ENCODE measurements around the gene PFKM.

The PFKM gene

DNA sequence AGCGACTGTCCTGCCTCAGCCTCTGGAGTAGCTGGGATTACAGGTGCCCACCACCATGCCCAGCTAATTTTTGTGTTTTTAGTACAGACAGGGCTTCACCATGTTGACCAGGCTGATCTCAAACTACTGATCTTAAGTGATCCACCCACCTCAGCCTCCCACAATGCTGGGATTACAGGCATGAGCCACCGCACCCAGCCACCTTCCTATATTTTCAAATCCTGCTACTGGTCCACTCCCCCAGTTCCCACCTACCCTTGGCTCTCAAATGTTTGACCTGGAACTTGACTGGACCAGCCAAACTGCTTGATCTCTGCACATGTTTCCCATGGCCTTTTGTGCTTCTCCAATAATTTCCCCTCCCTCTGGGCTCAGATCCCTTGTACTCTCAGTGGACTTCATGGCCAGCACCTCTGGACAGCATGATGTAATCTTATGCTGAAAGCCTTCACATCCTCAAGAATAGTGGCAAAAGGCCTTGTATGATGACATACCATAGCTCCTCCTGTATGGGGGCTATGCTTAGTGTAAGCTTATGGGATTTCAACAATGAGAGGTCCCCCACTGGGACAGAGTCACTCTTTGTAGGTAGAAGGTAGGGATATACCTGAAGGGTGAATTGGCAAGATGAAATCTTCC lies 61.8 kb downstream of the PFKM start:
- DNase-seq (ENCODE audit: low read depth, low spot score), result no peak
- H3K4me3 ChIP-seq, result no peak overlapping the region
- no peaks in the 10 kb centered on the region for H3K36me3 ChIP-seq (ENCODE audit: insufficient read depth, low read length)
- H3K27ac ChIP-seq, result no peak overlapping the region
- no peak overlapping the region for H3K9ac ChIP-seq (ENCODE audit: insufficient read length)
- H3K9me3 ChIP-seq (ENCODE audit: low read depth, low read length), result no peaks in the 10 kb centered on the region
- no peak for TF ChIP-seq FOXP2 (optimal IDR thresholded peaks at IDR 0.05; ENCODE audit: control extremely low read depth, extremely low read length, insufficient read depth)
- no peak for TF ChIP-seq POLR2AphosphoS5 (IDR thresholded peaks at IDR 0.05; ENCODE audit: borderline replicate concordance, low read depth, low read length)
- TF ChIP-seq EZH2 (IDR thresholded peaks at IDR 0.05), result no peak

DNA sequence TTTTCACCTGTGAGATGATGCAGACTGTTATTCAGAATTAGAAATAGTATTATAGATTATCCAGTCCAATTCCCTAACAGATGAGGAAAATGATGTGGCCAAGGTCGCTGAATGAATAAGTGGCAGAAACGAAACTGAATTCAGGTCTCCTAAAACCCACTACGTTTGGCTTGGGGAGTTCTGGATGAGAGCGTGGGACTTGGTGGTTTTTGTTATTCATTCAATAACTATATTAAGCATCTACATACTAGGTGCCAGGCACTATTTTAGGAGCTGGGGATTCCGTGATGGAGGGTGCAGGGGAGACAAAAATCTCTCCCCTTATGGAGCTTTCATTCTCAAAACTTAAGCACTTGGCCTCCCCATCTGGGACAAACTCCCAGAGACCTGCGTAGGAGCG lies 63.5 kb downstream of the PFKM start:
- Histone ChIP-seq H3K9ac (ENCODE audit: insufficient read length) (no peak overlapping the region), H3K4me3 (peak overlapping the region; percentile 86)

GRCh38 chr12:48183091-48183875 lies 64.1 kb downstream of the PFKM start, which contains the start of gene CCDC184:
TSS of gene CCDC184 (plus strand) at chr12:48183644. CDS start at chr12:48184123, 479 bp downstream.
- H3K36me3 ChIP-seq (ENCODE audit: insufficient read depth, low read length), result no peaks in the 10 kb centered on the region
- DNase-seq (ENCODE audit: low read depth, low spot score), result no peak
- peak within 1 kb of the TSS; percentile 86 for H3K4me3 ChIP-seq
- H3K27ac ChIP-seq, result no peak within 1 kb of the TSS
- no peak within 1 kb of the TSS for H3K9ac ChIP-seq (ENCODE audit: insufficient read length)
- H3K9me3 ChIP-seq (ENCODE audit: low read depth, low read length), result no peaks in the 10 kb centered on the region
- TF ChIP-seq EZH2 (IDR thresholded peaks at IDR 0.05) (no peak), FOXP2 (optimal IDR thresholded peaks at IDR 0.05; ENCODE audit: control extremely low read depth, extremely low read length, insufficient read depth) (no peak), POLR2AphosphoS5 (IDR thresholded peaks at IDR 0.05; ENCODE audit: borderline replicate concordance, low read depth, low read length) (no peak)

More for the DNA sequence above, 63.5 kb downstream of the PFKM start:
- DNase-seq (ENCODE audit: low read depth, low spot score), result no peak
- no peak overlapping the region for H3K27ac ChIP-seq
- TF ChIP-seq POLR2AphosphoS5 (IDR thresholded peaks at IDR 0.05; ENCODE audit: borderline replicate concordance, low read depth, low read length), result no peak
- TF ChIP-seq FOXP2 (optimal IDR thresholded peaks at IDR 0.05; ENCODE audit: control extremely low read depth, extremely low read length, insufficient read depth), result no peak
- no peak for TF ChIP-seq EZH2 (IDR thresholded peaks at IDR 0.05)
- H3K36me3 ChIP-seq (ENCODE audit: insufficient read depth, low read length), result no peaks in the 10 kb centered on the region
- no peaks in the 10 kb centered on the region for H3K9me3 ChIP-seq (ENCODE audit: low read depth, low read length)

DNA sequence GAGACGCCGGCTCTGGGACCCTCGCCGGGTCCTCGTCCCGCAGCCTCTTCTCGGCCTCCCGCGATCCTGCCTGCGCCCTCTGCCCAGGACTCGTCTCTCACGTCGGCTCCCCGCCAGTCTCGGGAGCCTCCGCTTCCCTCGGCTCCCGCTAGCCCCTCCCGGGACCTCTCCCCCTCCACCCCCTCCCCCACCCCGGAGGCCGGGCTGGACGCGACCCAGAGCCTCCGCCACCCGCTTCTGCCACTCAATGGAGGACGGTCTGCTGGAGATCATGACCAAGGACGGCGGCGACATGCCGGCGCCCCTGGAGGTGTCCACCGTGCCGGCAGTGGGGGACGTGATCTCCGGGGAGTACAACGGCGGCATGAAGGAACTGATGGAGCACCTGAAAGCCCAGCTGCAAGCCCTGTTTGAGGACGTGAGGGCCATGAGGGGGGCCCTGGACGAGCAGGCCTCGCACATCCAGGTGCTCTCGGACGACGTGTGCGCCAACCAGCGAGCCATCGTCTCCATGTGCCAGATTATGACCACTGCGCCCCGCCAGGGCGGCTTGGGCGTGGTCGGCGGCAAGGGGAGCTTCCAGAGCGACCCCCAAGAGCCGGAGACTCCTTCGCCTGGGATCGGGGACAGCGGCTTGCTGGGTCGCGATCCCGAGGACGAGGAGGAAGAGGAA lies 64.8 kb downstream of the PFKM start:
- no peak overlapping the region for H3K27ac ChIP-seq
- no peak for TF ChIP-seq EZH2 (IDR thresholded peaks at IDR 0.05)
- TF ChIP-seq FOXP2 (optimal IDR thresholded peaks at IDR 0.05; ENCODE audit: control extremely low read depth, extremely low read length, insufficient read depth), result no peak
- no peak for TF ChIP-seq POLR2AphosphoS5 (IDR thresholded peaks at IDR 0.05; ENCODE audit: borderline replicate concordance, low read depth, low read length)
- no peak overlapping the region for H3K9ac ChIP-seq (ENCODE audit: insufficient read length)
- no peaks in the 10 kb centered on the region for H3K36me3 ChIP-seq (ENCODE audit: insufficient read depth, low read length)
- no peaks in the 10 kb centered on the region for H3K9me3 ChIP-seq (ENCODE audit: low read depth, low read length)
- peak overlapping the region; percentile 86 for H3K4me3 ChIP-seq
- DNase-seq (ENCODE audit: low read depth, low spot score), result no peak

- H3K4me3 ChIP-seq, result peak overlapping the region; percentile 86
- H3K9me3 ChIP-seq (ENCODE audit: low read depth, low read length), result no peaks in the 10 kb centered on the region
- no peak overlapping the region for H3K27ac ChIP-seq
- DNase-seq (ENCODE audit: low read depth, low spot score), result no peak
- no peak overlapping the region for H3K9ac ChIP-seq (ENCODE audit: insufficient read length)
- H3K36me3 ChIP-seq (ENCODE audit: insufficient read depth, low read length), result no peaks in the 10 kb centered on the region
- no peak for TF ChIP-seq FOXP2 (optimal IDR thresholded peaks at IDR 0.05; ENCODE audit: control extremely low read depth, extremely low read length, insufficient read depth)
- no peak for TF ChIP-seq POLR2AphosphoS5 (IDR thresholded peaks at IDR 0.05; ENCODE audit: borderline replicate concordance, low read depth, low read length)
- TF ChIP-seq EZH2 (IDR thresholded peaks at IDR 0.05), result no peak
These were observed 65.4 kb downstream of the PFKM start for GRCh38 chr12:48184549-48184922.

DNA sequence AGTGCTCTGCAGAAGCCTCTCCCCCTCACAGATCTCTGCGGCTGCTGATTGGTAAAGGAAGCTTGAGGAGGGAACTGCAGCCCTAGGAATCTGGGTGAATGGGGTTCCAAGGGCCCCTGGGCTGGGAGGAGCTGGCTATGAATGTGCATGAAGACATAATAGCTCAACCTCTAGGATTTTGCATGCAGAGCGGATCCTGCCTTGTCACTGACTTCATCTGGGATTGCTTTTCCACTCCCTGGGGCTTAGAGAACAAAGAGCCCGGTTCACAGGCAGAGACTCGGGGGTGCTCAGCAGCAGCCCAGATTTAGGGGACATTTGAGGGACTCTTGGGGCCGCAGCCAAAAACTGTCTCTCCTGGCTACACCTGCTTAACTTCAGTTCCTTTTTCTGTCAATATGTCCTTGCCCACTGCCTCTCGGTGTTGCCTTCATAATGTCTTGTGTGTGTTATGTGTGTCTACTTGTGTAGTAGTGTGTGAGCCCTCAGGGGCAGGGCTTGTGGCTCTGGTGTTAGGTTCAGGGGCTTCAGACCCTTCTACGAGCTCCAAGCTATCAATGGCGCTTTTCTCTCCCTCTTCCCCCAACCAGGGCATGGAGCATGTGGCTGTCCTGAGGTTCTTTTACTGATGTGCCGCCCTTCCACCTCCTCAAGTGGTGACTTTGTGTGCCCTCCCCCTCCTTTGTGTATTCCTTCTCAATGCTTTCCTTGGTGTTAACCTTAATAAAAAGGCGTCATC lies 66.2 kb downstream of the PFKM start:
- DNase-seq (ENCODE audit: low read depth, low spot score), result peak; percentile 52
- H3K9ac ChIP-seq (ENCODE audit: insufficient read length), result no peak overlapping the region
- peak; percentile 31; the same call in 1 of the 2 replicates for TF ChIP-seq POLR2AphosphoS5 (IDR thresholded peaks at IDR 0.05; ENCODE audit: borderline replicate concordance, low read depth, low read length)
- no peak for TF ChIP-seq EZH2 (IDR thresholded peaks at IDR 0.05)
- H3K36me3 ChIP-seq (ENCODE audit: insufficient read depth, low read length), result no peaks in the 10 kb centered on the region
- peak overlapping the region; percentile 86 for H3K4me3 ChIP-seq
- H3K9me3 ChIP-seq (ENCODE audit: low read depth, low read length), result no peaks in the 10 kb centered on the region
- peak overlapping the region; percentile 51; the same call in 1 of the 2 replicates for H3K27ac ChIP-seq

DNA sequence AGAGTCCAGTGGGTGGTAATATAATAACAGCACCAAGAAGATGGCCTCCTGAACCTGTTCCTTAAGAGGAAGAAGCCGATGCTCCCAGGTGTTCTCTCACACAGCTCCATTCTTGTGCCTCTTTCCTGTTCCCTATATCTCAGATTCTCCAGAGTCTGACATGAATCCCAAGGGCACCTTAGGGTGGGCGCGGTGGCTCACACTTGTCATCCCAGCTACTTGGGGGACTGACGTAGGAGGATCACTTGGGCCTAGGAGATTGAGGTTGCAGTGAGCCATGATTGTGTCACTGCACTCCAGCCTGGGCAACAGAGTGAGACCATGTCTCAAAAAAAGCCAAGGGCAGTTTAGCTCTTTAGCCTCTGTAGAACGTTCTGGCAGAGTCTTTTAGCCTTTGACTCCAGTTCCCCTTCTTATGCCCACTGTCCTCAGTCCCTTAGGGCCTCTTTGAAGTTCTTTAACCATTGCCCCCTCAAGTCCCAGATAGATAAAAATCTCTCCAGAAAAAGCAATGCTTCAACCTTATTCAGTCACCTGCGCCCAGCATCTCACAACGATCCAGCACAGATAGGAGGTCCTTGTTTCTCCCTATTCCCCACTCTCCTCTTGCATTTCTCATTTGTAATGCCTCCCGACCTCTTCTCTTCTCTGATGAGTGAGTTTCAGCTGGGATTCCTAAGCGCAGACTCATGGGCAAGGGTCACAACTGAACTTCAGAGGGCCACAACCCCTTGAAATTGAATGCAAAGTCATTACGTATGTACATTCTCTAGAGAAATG lies 68.9 kb downstream of the PFKM start:
- no peak for DNase-seq (ENCODE audit: low read depth, low spot score)
- Histone ChIP-seq H3K9ac (ENCODE audit: insufficient read length) (no peak overlapping the region), H3K4me3 (no peak overlapping the region), H3K36me3 (ENCODE audit: insufficient read depth, low read length) (no peaks in the 10 kb centered on the region), H3K27ac (no peak overlapping the region), H3K9me3 (ENCODE audit: low read depth, low read length) (no peaks in the 10 kb centered on the region)
- TF ChIP-seq FOXP2 (optimal IDR thresholded peaks at IDR 0.05; ENCODE audit: control extremely low read depth, extremely low read length, insufficient read depth), result no peak
- TF ChIP-seq POLR2AphosphoS5 (IDR thresholded peaks at IDR 0.05; ENCODE audit: borderline replicate concordance, low read depth, low read length), result no peak
- no peak for TF ChIP-seq EZH2 (IDR thresholded peaks at IDR 0.05)

All from SK-N-MC (cell line).